ENCODE measurements around the gene KAZN.

The KAZN gene

DNA sequence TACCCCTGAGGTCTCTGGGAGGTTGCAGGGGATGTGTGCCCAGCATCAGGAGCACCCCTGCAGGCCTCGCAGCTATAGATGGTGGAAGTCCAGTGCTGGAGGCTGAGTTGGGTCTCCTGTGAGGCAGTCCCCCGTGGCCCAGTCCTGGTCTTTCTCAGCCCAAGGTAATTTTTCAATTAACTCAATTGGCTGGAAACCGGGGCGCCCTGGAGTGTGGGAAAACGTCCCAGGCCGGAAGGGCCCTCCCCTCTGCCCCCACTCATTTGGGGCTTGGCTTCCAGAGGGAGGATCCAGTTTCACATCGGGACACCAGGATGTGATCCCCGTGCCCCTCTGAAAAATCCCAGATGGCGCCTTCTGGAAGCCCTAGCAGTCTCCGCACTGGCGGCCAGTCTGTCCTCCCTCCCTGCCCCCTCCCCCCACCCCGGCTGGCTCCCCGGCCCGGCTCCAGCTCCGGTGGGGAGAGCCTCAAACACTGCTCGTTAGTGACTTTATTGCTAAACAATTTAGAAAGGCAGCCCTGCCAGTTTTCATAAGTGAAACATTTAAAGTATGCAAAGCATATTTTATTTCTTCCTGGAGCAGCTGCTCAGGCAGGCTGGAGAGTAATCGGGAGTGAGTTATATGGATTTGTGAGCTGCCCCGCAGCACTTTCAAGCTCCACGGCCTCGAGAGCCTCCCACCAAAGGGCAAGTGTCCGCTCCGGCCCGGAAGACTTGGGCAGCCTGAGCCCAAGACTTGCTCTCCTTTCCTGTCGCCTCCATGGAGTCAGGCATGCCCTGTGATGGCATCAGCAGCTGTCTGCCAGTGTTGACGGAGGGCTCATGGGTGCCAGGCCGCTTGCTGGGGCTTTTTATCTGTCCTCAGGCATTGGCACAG is 346.9 kb downstream of the KAZN start:
- no peaks in the 10 kb centered on the region for H4K20me1 ChIP-seq (ENCODE audit: control insufficient read depth, insufficient read depth, low read depth, low read length)
- no peaks in the 10 kb centered on the region for H3K27me3 ChIP-seq (ENCODE audit: control insufficient read depth, low read length)
- H3K36me3 ChIP-seq (ENCODE audit: control insufficient read depth, low read length), result no peaks in the 10 kb centered on the region
- TF ChIP-seq, protein P1, sequence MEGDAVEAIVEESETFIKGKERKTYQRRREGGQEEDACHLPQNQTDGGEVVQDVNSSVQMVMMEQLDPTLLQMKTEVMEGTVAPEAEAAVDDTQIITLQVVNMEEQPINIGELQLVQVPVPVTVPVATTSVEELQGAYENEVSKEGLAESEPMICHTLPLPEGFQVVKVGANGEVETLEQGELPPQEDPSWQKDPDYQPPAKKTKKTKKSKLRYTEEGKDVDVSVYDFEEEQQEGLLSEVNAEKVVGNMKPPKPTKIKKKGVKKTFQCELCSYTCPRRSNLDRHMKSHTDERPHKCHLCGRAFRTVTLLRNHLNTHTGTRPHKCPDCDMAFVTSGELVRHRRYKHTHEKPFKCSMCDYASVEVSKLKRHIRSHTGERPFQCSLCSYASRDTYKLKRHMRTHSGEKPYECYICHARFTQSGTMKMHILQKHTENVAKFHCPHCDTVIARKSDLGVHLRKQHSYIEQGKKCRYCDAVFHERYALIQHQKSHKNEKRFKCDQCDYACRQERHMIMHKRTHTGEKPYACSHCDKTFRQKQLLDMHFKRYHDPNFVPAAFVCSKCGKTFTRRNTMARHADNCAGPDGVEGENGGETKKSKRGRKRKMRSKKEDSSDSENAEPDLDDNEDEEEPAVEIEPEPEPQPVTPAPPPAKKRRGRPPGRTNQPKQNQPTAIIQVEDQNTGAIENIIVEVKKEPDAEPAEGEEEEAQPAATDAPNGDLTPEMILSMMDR (IDR thresholded peaks at IDR 0.05; ENCODE audit: low read depth, low read length, poor library complexity, severe bottlenecking), result no peak
- no peak for TF ChIP-seq EZH2phosphoT487 (IDR thresholded peaks at IDR 0.05; ENCODE audit: borderline replicate concordance, low read length)
- H3K4me1 ChIP-seq (ENCODE audit: control insufficient read depth, low read length), result no peaks in the 10 kb centered on the region
- H3K9me2 ChIP-seq (replicated peaks; ENCODE audit: control insufficient read depth, low read length), result no peaks in the 10 kb centered on the region
- H3F3A ChIP-seq (ENCODE audit: control insufficient read depth, insufficient read depth), result no peaks in the 10 kb centered on the region
- H3K27ac ChIP-seq (ENCODE audit: low read depth, low read length), result no peak overlapping the region
- no peak overlapping the region for H3K4me2 ChIP-seq (ENCODE audit: low read length)
- no peak overlapping the region for H3K4me3 ChIP-seq (ENCODE audit: low read length)
- H3K79me2 ChIP-seq (ENCODE audit: control insufficient read depth, low read length), result no peaks in the 10 kb centered on the region
- H3K9me3 ChIP-seq (ENCODE audit: control insufficient read depth, insufficient read depth, low read length), result no peaks in the 10 kb centered on the region

GRCh38 chr1:14946011-14946359 is 347.5 kb downstream of the KAZN start:
- Histone ChIP-seq H4K20me1 (ENCODE audit: control insufficient read depth, insufficient read depth, low read depth, low read length) (no peaks in the 10 kb centered on the region), H3K4me1 (ENCODE audit: control insufficient read depth, low read length) (no peaks in the 10 kb centered on the region), H3F3A (ENCODE audit: control insufficient read depth, insufficient read depth) (no peaks in the 10 kb centered on the region), H3K36me3 (ENCODE audit: control insufficient read depth, low read length) (no peaks in the 10 kb centered on the region), H3K9me2 (replicated peaks; ENCODE audit: control insufficient read depth, low read length) (no peaks in the 10 kb centered on the region), H3K4me3 (ENCODE audit: low read length) (no peak overlapping the region), H3K27ac (ENCODE audit: low read depth, low read length) (no peak overlapping the region), H3K9me3 (ENCODE audit: control insufficient read depth, insufficient read depth, low read length) (no peaks in the 10 kb centered on the region), H3K27me3 (ENCODE audit: control insufficient read depth, low read length) (no peaks in the 10 kb centered on the region), H3K4me2 (ENCODE audit: low read length) (no peak overlapping the region), H3K79me2 (ENCODE audit: control insufficient read depth, low read length) (no peaks in the 10 kb centered on the region)
- TF ChIP-seq EZH2phosphoT487 (IDR thresholded peaks at IDR 0.05; ENCODE audit: borderline replicate concordance, low read length), result no peak
- TF ChIP-seq, protein P1 (IDR thresholded peaks at IDR 0.05; ENCODE audit: low read depth, low read length, poor library complexity, severe bottlenecking), result no peak

- Histone ChIP-seq H3K4me3 (ENCODE audit: low read length) (no peak overlapping the region), H4K20me1 (ENCODE audit: control insufficient read depth, insufficient read depth, low read depth, low read length) (no peaks in the 10 kb centered on the region), H3K4me1 (ENCODE audit: control insufficient read depth, low read length) (no peaks in the 10 kb centered on the region), H3K36me3 (ENCODE audit: control insufficient read depth, low read length) (no peaks in the 10 kb centered on the region), H3K27ac (ENCODE audit: low read depth, low read length) (no peak overlapping the region), H3K9me2 (replicated peaks; ENCODE audit: control insufficient read depth, low read length) (no peaks in the 10 kb centered on the region), H3K4me2 (ENCODE audit: low read length) (no peak overlapping the region), H3K79me2 (ENCODE audit: control insufficient read depth, low read length) (no peaks in the 10 kb centered on the region), H3F3A (ENCODE audit: control insufficient read depth, insufficient read depth) (no peaks in the 10 kb centered on the region), H3K27me3 (ENCODE audit: control insufficient read depth, low read length) (no peaks in the 10 kb centered on the region), H3K9me3 (ENCODE audit: control insufficient read depth, insufficient read depth, low read length) (no peaks in the 10 kb centered on the region)
- TF ChIP-seq, protein P1 (IDR thresholded peaks at IDR 0.05; ENCODE audit: low read depth, low read length, poor library complexity, severe bottlenecking), result no peak
- no peak for TF ChIP-seq EZH2phosphoT487 (IDR thresholded peaks at IDR 0.05; ENCODE audit: borderline replicate concordance, low read length)
Observed at GRCh38 chr1:14946684-14947238, 348.3 kb downstream of the KAZN start.
